ENCODE results near the gene ACSF3.

ACSF3 gene

DNA sequence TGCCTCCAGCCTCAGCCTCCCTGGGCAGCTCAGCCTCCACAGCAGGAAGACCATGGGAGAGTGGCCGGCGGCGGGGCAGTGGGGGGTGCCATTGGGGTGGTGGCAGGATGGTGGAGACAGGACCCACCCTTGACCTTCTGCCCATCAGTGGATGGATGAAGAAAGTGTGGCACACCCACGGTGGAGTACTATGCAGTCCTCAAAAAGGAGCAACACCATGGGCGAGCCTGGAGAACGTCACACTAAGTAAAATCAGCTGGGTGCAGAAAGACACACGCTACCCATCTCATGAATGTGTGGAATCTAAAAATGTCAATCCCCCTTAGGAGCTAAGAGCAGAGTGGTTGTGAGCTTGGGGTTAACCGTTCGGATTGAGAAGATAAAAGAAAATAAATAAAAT is 34.8 kb upstream of the ACSF3 start:
- H3K4me3 ChIP-seq (ENCODE audit: low read length): no peak overlapping the region
- H3K36me3 ChIP-seq (ENCODE audit: control insufficient read depth, insufficient read depth, low read length): no peaks in the 10 kb centered on the region
- H3K27me3 ChIP-seq (ENCODE audit: control insufficient read depth, insufficient read depth, low read length): peaks cover under 1% of the 10 kb centered on the region
- H3K9ac ChIP-seq (ENCODE audit: low read length): no peak overlapping the region
- H3K4me1 ChIP-seq (ENCODE audit: control insufficient read depth, insufficient read depth, low read length): no peaks in the 10 kb centered on the region
- H3K9me3 ChIP-seq (ENCODE audit: control insufficient read depth, low read length): no peaks in the 10 kb centered on the region

DNA sequence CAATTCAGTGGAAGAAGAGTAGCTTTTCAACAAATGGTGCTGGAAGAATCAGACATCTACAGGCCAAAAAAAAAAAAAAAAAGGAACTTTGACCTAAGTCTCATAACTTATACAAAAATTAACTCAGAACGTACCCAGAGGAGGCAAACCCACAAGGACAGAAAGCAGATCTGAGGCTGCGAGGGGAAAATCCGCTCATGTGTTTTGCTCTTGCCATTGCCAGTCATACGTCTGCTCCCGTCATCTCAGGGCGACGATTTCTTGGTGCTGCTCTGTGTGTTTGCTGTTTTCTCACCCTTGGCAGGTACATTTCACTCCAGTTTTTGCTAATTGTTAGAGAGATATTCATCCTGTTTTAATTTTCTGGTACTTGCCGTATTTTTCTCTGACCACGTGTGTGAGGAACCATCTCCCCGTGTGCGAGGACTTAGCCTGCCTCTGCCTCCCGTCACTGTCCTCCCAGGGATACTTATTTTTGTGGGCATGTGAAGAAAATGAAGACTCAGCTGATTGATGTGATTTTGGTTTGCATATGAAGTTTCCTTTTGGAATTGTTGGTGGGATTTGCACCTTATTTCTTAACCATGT is 33.4 kb upstream of the ACSF3 start:
- Histone ChIP-seq H3K9ac (ENCODE audit: low read length) (no peak overlapping the region), H3K4me1 (ENCODE audit: control insufficient read depth, insufficient read depth, low read length) (no peaks in the 10 kb centered on the region), H3K27me3 (ENCODE audit: control insufficient read depth, insufficient read depth, low read length) (peaks cover 4% of the 10 kb centered on the region), H3K9me3 (ENCODE audit: control insufficient read depth, low read length) (no peaks in the 10 kb centered on the region), H3K4me3 (ENCODE audit: low read length) (no peak overlapping the region), H3K36me3 (ENCODE audit: control insufficient read depth, insufficient read depth, low read length) (no peaks in the 10 kb centered on the region)

DNA sequence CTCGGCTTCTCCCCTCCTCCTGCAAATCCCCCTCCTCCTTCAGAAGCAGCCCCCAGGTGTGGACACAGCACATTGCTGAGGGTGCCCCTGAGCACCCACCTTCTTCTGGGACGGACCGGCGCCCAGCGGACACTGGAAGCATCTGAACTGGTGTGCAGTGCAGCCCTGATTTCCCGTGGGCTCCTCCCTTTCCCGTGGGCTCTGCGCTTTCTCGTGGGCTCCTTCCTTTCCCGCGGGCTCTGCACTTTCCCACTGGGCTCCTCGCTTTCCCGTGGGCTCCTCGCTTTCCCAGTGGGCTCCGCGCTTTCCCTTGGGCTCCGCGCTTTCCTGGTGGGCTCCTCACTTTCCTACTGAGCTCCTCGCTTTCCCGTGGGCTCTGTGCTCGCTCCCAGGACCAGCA is 32.6 kb upstream of the ACSF3 start:
- Histone ChIP-seq H3K4me3 (ENCODE audit: low read length) (no peak overlapping the region), H3K9ac (ENCODE audit: low read length) (no peak overlapping the region), H3K36me3 (ENCODE audit: control insufficient read depth, insufficient read depth, low read length) (no peaks in the 10 kb centered on the region), H3K27me3 (ENCODE audit: control insufficient read depth, insufficient read depth, low read length) (peaks cover 4% of the 10 kb centered on the region), H3K4me1 (ENCODE audit: control insufficient read depth, insufficient read depth, low read length) (no peaks in the 10 kb centered on the region), H3K9me3 (ENCODE audit: control insufficient read depth, low read length) (no peaks in the 10 kb centered on the region)

DNA sequence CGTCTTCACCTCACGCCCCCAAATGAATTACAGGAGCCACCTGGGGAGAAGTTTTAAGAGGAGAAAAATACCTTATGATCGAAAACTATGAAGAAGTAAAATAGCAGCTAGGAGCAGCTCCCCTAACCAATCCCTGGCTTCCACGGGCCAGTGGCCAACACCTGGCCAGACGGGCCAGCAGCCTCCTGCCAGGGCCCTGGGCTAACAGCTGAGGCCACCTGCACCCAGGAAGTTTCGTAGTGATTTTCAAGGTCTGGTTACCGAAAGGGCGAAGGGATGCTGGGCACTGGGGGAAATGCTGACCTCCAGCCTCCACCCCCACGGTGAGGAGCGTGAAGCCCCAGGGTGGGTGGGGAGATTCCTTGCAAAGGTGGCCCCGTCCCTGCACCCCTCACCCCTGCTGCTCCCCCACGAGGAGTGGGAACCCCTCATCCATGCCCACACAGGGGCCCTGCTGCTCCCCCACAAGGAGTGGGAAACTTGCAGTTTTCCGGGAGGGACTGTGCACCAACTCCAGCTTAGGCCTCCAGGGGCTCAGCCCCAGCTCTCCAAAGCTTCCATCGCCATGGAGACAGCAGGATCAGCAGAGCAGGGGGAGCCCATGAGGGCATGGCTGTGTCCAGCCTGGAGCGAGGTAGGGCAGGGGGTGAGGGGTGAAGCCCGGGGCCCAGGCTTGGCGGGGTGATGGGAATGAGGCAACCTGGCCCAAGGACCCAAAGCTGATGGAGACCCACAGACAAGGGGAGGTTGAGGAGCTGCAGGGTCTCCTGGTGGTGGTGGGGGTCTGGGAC is 31.9 kb upstream of the ACSF3 start:
- Histone ChIP-seq H3K27me3 (ENCODE audit: control insufficient read depth, insufficient read depth, low read length) (peaks cover 7% of the 10 kb centered on the region), H3K9ac (ENCODE audit: low read length) (no peak overlapping the region), H3K4me3 (ENCODE audit: low read length) (no peak overlapping the region), H3K9me3 (ENCODE audit: control insufficient read depth, low read length) (no peaks in the 10 kb centered on the region), H3K36me3 (ENCODE audit: control insufficient read depth, insufficient read depth, low read length) (no peaks in the 10 kb centered on the region), H3K4me1 (ENCODE audit: control insufficient read depth, insufficient read depth, low read length) (no peaks in the 10 kb centered on the region)

DNA sequence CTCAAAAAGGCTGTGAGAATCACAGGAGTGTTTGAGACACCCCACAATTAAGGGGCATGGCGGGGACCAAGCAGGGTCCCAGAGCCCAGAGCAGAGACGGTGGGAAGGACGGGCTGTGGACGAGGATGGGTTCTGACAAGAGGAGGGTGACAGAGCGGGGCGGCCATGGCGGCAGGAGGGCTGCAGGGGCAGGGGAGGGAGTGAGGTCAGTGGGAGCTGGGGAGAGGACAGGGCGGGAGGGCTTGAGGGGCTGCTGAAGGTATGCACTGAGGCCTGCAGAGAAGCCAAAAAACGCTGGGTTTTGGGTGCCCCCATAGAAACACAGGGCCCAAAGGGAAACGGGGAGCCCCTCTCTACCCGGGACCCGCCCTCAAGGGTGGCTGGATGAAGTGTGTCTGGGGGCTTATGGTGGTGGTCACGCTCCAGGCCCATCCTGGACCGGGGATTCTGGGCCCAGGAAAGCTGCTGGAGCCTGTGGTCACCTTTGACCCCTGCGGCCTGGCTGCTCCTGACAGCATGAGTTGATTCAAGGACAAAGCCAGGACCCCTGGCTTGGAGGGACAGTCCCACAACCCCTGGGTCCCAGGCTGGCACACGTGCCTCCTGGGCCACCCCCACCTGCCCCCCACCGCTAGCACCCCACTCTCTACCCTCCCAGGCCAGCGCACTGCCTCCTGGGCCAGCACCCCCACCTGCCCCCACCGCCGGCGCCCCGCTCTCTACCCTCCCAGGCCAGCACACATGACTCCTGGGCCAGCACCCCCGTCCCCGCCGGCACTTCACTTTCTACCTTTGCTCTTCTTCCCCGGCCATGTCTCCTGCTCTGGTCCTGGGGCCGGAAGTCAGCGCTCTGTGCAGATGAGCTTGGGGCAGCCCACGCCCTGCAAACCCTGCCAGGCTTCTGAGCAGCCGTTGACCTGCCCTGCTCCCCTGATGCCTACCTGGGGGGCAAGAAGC is 31.0 kb upstream of the ACSF3 start:
- Histone ChIP-seq H3K27me3 (ENCODE audit: control insufficient read depth, insufficient read depth, low read length) (peaks cover 7% of the 10 kb centered on the region), H3K36me3 (ENCODE audit: control insufficient read depth, insufficient read depth, low read length) (no peaks in the 10 kb centered on the region), H3K9ac (ENCODE audit: low read length) (no peak overlapping the region), H3K4me3 (ENCODE audit: low read length) (no peak overlapping the region), H3K9me3 (ENCODE audit: control insufficient read depth, low read length) (no peaks in the 10 kb centered on the region), H3K4me1 (ENCODE audit: control insufficient read depth, insufficient read depth, low read length) (peaks cover under 1% of the 10 kb centered on the region)

DNA sequence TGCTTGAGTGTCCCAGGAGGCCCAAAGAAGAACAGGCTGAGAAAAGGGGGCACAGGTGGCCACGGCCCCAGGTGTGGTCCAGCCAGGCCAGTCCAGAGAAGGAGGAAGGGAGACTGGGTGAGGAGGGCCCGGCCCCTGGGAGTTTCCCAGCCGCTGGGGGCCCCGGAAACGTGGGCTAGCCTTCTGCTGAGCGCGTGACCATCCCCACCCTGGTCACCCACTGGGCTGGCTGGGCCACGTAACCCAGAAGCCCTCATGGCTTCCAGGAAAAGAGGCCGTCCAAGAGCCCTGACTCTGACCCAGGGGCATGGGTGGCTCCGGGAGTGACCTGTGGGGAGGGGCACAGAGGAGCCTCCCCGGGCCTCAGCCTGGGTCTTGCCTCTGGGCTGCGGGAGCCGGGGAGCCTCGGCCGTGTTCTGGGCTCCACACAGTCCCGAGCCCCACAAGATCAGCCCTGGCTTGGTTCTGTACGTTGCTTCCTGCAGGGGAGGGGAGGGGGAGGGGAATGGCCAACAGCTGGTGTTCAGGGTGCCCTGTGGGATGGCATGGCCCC is 29.8 kb upstream of the ACSF3 start:
- H3K27me3 ChIP-seq (ENCODE audit: control insufficient read depth, insufficient read depth, low read length): peaks cover 7% of the 10 kb centered on the region

DNA sequence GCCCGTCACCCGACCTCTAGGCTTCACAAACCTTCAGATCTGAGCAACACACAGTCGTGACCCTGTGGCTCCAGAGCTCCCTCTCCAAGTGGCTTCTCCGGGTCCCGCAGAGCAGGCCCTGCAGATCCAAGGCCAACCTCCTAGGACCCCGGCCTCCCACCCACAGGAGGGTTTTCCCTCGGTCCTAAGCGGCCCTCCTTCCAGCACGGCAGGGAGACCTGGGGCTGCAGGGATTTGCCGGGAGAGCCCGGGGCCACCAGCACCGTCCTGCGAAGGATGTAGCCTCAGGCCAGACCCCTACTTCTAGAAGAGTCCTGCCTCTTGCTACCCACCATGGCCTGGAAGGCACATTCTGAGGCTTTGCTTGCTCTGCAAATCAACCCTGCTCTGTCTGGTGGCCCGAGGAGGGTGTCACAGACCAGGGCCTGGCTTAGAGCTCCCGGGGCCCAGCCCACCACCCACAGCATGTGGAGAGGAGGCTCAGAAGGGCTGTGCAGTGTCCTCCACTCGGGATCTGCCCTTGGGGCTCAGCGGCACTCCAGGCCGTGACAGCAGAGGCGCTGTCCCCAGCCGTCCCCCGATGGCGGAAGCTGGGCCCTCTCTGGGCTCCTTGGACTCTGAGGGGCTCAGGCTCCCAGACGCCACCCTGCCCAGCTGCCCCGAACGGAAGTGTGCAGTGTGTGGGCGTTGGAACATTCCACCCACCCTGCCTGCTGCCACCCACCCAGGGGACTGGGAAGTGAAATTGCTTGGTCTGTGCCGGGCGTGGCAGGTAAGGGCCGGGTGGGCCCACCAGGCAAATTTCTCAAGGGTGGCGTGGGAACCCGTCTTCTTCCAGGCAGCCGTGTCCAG is 28.8 kb upstream of the ACSF3 start:
- Histone ChIP-seq H3K27me3 (ENCODE audit: control insufficient read depth, insufficient read depth, low read length) (peaks cover 9% of the 10 kb centered on the region), H3K36me3 (ENCODE audit: control insufficient read depth, insufficient read depth, low read length) (no peaks in the 10 kb centered on the region), H3K9me3 (ENCODE audit: control insufficient read depth, low read length) (no peaks in the 10 kb centered on the region), H3K9ac (ENCODE audit: low read length) (no peak overlapping the region), H3K4me3 (ENCODE audit: low read length) (no peak overlapping the region), H3K4me1 (ENCODE audit: control insufficient read depth, insufficient read depth, low read length) (peaks cover 2% of the 10 kb centered on the region)

More for the DNA sequence above, 29.8 kb upstream of the ACSF3 start:
- Histone ChIP-seq H3K9ac (ENCODE audit: low read length) (no peak overlapping the region), H3K4me3 (ENCODE audit: low read length) (no peak overlapping the region), H3K36me3 (ENCODE audit: control insufficient read depth, insufficient read depth, low read length) (no peaks in the 10 kb centered on the region), H3K4me1 (ENCODE audit: control insufficient read depth, insufficient read depth, low read length) (peaks cover 2% of the 10 kb centered on the region), H3K9me3 (ENCODE audit: control insufficient read depth, low read length) (no peaks in the 10 kb centered on the region)

DNA sequence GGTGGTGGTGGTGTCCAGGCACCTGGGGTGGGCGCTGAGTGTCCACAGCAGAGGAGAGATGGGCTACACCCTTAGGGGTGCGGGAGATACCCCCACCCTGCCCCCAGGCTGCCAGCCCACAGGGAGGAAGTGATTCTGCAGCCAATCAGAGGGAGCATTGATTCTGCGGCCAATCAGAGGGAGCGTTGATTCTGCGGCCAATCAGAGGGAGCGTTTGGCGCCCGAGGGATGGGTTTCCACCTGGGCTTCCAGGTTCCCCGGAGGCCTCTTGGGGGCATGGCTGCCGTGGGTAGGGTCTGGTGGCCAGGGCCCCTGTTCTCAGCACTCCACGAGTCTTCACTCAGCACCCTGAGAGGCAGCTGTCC is 28.2 kb upstream of the ACSF3 start:
- Histone ChIP-seq H3K9ac (ENCODE audit: low read length) (no peak overlapping the region), H3K36me3 (ENCODE audit: control insufficient read depth, insufficient read depth, low read length) (no peaks in the 10 kb centered on the region), H3K27me3 (ENCODE audit: control insufficient read depth, insufficient read depth, low read length) (peaks cover 11% of the 10 kb centered on the region), H3K4me1 (ENCODE audit: control insufficient read depth, insufficient read depth, low read length) (peaks cover 2% of the 10 kb centered on the region), H3K4me3 (ENCODE audit: low read length) (no peak overlapping the region), H3K9me3 (ENCODE audit: control insufficient read depth, low read length) (no peaks in the 10 kb centered on the region)

DNA sequence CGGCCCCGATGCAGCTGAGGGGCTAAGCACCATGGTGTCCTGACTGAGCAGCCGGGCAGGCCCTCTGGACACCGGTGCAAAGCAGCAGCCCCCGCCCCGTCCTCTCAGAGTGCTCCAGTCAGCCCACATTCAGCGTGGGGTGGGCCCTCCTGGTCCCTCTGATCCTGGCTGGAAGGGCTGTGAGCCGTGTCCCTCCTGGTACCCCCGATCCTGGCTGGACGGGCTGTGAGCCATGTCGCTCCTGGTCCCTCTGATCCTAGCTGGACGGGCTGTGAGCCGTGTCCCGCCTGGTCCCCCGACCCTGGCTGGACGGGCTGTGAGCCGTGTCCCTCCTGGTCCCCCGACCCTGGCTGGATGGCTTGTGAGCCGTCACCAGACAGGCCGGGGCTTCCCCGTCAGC is 26.9 kb upstream of the ACSF3 start:
- H3K4me1 ChIP-seq (ENCODE audit: control insufficient read depth, insufficient read depth, low read length): peaks cover 2% of the 10 kb centered on the region
- no peak overlapping the region for H3K4me3 ChIP-seq (ENCODE audit: low read length)
- no peaks in the 10 kb centered on the region for H3K9me3 ChIP-seq (ENCODE audit: control insufficient read depth, low read length)
- H3K9ac ChIP-seq (ENCODE audit: low read length): no peak overlapping the region
- no peaks in the 10 kb centered on the region for H3K36me3 ChIP-seq (ENCODE audit: control insufficient read depth, insufficient read depth, low read length)
- peaks cover 17% of the 10 kb centered on the region for H3K27me3 ChIP-seq (ENCODE audit: control insufficient read depth, insufficient read depth, low read length)

DNA sequence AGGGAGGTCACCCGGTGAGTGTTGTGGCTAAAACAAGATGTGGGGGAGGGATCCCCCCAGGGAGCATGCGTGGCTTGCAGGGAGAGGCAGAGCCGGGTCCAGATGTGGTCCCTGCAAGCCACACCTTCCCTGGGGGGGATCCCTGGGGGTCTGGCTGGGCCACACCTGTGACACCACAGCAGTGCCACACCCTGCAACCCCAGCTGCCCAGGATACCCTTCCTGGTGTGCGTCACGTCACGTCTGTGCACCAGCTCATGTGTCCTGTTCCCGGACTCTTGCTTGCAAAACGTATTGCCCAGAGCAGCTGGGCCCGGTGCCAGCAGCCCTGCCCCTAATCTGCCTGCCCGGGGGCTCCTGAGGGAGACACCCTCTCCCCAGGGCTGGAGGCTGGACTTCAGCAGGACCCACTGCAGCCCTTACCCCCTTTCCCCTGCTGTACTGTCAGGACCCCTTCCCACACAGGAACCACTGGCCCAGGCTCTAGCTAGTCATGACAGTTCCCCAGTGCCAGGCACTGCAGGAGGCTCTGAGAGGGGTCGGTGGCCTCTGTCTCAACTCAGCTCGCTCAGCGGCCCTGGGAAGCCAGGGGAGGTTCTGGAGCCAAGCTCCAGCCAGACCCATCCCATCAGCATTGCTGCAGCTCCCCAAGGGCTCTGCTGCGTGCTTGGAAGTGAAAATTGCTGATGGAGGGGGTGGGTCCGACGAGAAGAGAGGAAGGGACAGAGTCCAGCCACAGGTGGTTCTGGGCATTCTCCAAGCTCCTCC is 25.8 kb upstream of the ACSF3 start:
- peaks cover 28% of the 10 kb centered on the region for H3K27me3 ChIP-seq (ENCODE audit: control insufficient read depth, insufficient read depth, low read length)
- no peaks in the 10 kb centered on the region for H3K9me3 ChIP-seq (ENCODE audit: control insufficient read depth, low read length)
- H3K9ac ChIP-seq (ENCODE audit: low read length): no peak overlapping the region
- no peaks in the 10 kb centered on the region for H3K36me3 ChIP-seq (ENCODE audit: control insufficient read depth, insufficient read depth, low read length)
- H3K4me1 ChIP-seq (ENCODE audit: control insufficient read depth, insufficient read depth, low read length): peaks cover 2% of the 10 kb centered on the region
- H3K4me3 ChIP-seq (ENCODE audit: low read length): no peak overlapping the region

Data from mucosa of stomach (tissue), 1 donor.